Glutamatergic neuron (in vitro differentiated cells): ENCODE results near the gene RBM45. TPM values are rescaled to one million over a fixed set of nuclear protein-coding genes. Genes with fewer than 3 reads are reported as not detected.

Experiments
- DNase-seq: peaks from one replicate; pipeline ENCODE4 v3.0.0; 2022
- H3K27ac Mint-ChIP-seq: one replicate; pipeline ENCODE4 v1.8.0; 2020; ENCODE audit warnings: mild to moderate bottlenecking, mixed read lengths, inconsistent platforms; ENCODE audit not compliant: unreplicated experiment
- H3K27me3 Mint-ChIP-seq: one replicate; pipeline ENCODE4 v1.8.0; 2020; ENCODE audit warnings: mild to moderate bottlenecking, moderate library complexity, mixed read lengths, inconsistent platforms; ENCODE audit not compliant: unreplicated experiment
- H3K36me3 Mint-ChIP-seq: one replicate; pipeline ENCODE4 v1.8.0; 2020; ENCODE audit warnings: mild to moderate bottlenecking, mixed read lengths, inconsistent platforms; ENCODE audit not compliant: unreplicated experiment
- H3K4me1 Mint-ChIP-seq: one replicate; pipeline ENCODE4 v1.8.0; 2020; ENCODE audit warnings: mild to moderate bottlenecking, low read depth, mixed read lengths, inconsistent platforms; ENCODE audit not compliant: unreplicated experiment
- H3K4me3 Mint-ChIP-seq: one replicate; pipeline ENCODE4 v1.8.0; 2020; ENCODE audit warnings: mild to moderate bottlenecking, mixed read lengths, inconsistent platforms; ENCODE audit not compliant: unreplicated experiment
- H3K9me3 Mint-ChIP-seq: one replicate; pipeline ENCODE4 v1.8.0; 2020; ENCODE audit warnings: mild to moderate bottlenecking, moderate library complexity, mixed read lengths, inconsistent platforms; ENCODE audit not compliant: unreplicated experiment
- CTCF ChIP-seq: fragments of 200-600 bp; sonication (generic); IDR thresholded peaks from one replicate; pipeline ENCODE4 v1.5.0; 2021; ENCODE audit not compliant: partially characterized antibody, unreplicated experiment
- total RNA-seq: library from RNA; stranded (reverse); fragmentation: NEBNext Ultra II Directional; extraction: Animal tissue kit (Norgen Biotek cat#: 25700); gene quantifications from one replicate; pipeline ENCODE4 v1.2.1, GENCODE V29; 2021; ENCODE audit not compliant: unreplicated experiment

The RBM45 gene
- total RNA-seq, 1 donor from 2014 or later, result 15.3 TPM

GRCh38 chr2:178125125-178125524 is 12.9 kb downstream of the RBM45 start:
- no peaks in the 10 kb centered on the region for H3K27me3 Mint-ChIP-seq
- peaks cover 6% of the 10 kb centered on the region for H3K4me1 Mint-ChIP-seq
- no peak for TF ChIP-seq CTCF
- no peak overlapping the region for H3K27ac Mint-ChIP-seq
- no peaks in the 10 kb centered on the region for H3K36me3 Mint-ChIP-seq
- no peak overlapping the region for H3K4me3 Mint-ChIP-seq
- H3K9me3 Mint-ChIP-seq, result no peaks in the 10 kb centered on the region
- no peak for DNase-seq

GRCh38 chr2:178125862-178126261 is 13.6 kb downstream of the RBM45 start:
- Mint-ChIP-seq H3K36me3 (no peaks in the 10 kb centered on the region), H3K4me1 (peaks cover 6% of the 10 kb centered on the region), H3K27ac (no peak overlapping the region), H3K27me3 (no peaks in the 10 kb centered on the region), H3K9me3 (no peaks in the 10 kb centered on the region), H3K4me3 (no peak overlapping the region)
- DNase-seq, result no peak
- no peak for TF ChIP-seq CTCF

- Mint-ChIP-seq H3K9me3 (no peaks in the 10 kb centered on the region), H3K4me3 (no peak overlapping the region), H3K27me3 (no peaks in the 10 kb centered on the region), H3K27ac (peak overlapping the region; percentile 82), H3K36me3 (no peaks in the 10 kb centered on the region), H3K4me1 (peaks cover 6% of the 10 kb centered on the region)
- TF ChIP-seq CTCF, result no peak
- no peak for DNase-seq
Measured at GRCh38 chr2:178128836-178129630, 16.8 kb downstream of the RBM45 start.

GRCh38 chr2:178136321-178137025 is 24.2 kb downstream of the RBM45 start:
- DNase-seq, result no peak
- no peak for TF ChIP-seq CTCF
- H3K9me3 Mint-ChIP-seq, result no peaks in the 10 kb centered on the region
- no peak overlapping the region for H3K4me3 Mint-ChIP-seq
- no peaks in the 10 kb centered on the region for H3K36me3 Mint-ChIP-seq
- H3K27ac Mint-ChIP-seq, result no peak overlapping the region
- no peaks in the 10 kb centered on the region for H3K4me1 Mint-ChIP-seq
- no peaks in the 10 kb centered on the region for H3K27me3 Mint-ChIP-seq
